Right lobe of liver (tissue), 4 donors: ENCODE data around the gene POFUT2.

Source experiments
- POLR2A ChIP-seq: fragments of 450-650 bp; IDR thresholded peaks from one replicate; pipeline ENCODE4 v1.6.1; 2017; ENCODE audit warnings: antibody characterized with exemption, mild to moderate bottlenecking
- TF ChIP-seq, protein P1 (sequence below), 4 donors: fragments of 200-600 bp in 3 of 4; fragments of 450-650 bp in 1 of 4; IDR thresholded peaks; one replicate each; pipeline versions ENCODE4 v1.5.1 to v1.8.0; 2016 to 2022; ENCODE audit warnings: antibody characterized with exemption in 4 of 4, mild to moderate bottlenecking in 2 of 4
- donor health status: DM: no; HTN: no; CAD: no.
- donor health status: DM: no; HTN: no; CAD: no.
- donor health status: DM: no; HTN: yes; CAD: no.

DNA sequence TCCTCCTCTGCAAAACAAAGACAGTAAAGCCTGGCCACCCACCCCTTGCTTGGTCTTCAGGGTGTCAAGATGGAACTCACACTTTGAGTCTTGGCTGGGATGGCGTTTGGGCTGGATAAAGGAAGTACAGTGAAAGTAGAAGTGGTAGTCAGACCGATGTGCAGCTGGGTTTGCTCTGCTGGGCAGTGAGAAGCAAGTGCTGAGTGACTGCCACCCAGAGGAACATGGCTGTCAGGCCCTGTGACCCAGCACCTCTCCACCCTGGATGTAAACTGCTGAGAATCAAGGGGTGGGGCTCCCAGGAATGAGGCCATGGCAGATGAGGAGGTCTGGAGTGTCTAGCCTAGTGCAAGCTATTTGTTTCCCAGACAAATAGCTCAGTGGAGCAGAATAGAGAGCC, 51.2 kb downstream of the POFUT2 start:
- no peak for TF ChIP-seq POLR2A
- TF ChIP-seq, protein P1, sequence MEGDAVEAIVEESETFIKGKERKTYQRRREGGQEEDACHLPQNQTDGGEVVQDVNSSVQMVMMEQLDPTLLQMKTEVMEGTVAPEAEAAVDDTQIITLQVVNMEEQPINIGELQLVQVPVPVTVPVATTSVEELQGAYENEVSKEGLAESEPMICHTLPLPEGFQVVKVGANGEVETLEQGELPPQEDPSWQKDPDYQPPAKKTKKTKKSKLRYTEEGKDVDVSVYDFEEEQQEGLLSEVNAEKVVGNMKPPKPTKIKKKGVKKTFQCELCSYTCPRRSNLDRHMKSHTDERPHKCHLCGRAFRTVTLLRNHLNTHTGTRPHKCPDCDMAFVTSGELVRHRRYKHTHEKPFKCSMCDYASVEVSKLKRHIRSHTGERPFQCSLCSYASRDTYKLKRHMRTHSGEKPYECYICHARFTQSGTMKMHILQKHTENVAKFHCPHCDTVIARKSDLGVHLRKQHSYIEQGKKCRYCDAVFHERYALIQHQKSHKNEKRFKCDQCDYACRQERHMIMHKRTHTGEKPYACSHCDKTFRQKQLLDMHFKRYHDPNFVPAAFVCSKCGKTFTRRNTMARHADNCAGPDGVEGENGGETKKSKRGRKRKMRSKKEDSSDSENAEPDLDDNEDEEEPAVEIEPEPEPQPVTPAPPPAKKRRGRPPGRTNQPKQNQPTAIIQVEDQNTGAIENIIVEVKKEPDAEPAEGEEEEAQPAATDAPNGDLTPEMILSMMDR (IDR thresholded peaks at IDR 0.05), result no peak
